NT2/D1 (cell line): ENCODE measurements around the gene LPP.

Source experiments
- SUZ12 ChIP-seq: IDR thresholded peaks from 2 replicates; pipeline ENCODE4 v1.6.1; 2011; ENCODE audit not compliant: insufficient read length, insufficient read depth; ENCODE audit errors: extremely low read depth
- YY1 ChIP-seq: IDR thresholded peaks from 2 replicates; pipeline ENCODE4 v1.6.1; 2011; ENCODE audit not compliant: insufficient read length, insufficient read depth
- ZNF274 ChIP-seq: IDR thresholded peaks from 2 replicates; pipeline ENCODE4 v1.6.1; 2011; ENCODE audit warnings: mild to moderate bottlenecking, low read depth, low read length

DNA sequence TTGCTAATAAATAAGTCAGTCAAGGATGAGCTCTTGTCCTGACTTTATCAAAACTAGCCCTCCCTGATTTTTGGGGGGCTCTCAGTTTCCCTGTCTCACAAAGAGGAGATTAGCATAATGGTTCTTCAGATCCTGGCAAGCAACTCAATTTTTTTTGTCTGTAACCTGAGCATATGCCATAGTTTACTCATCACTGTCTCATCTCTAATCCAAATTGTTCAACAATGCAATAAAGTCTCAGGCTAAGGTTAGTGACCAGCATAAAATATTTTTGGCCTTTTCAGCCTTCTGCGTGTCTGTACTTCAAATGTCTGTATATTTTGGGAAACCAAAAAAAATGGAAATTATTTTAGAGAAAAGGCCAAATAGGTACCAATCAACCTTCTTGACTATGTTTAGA is 552.2 kb downstream of the LPP start:
- TF ChIP-seq ZNF274 = no peak
- TF ChIP-seq YY1 = no peak
- TF ChIP-seq SUZ12 = no peak
